ENCODE measurements around the gene TMEM184B.

Gene TMEM184B

GRCh38 chr22:38271927-38272372 is 860 bp downstream of the TMEM184B start:
- DNase-seq = no peak

- DNase-seq = no peak
Observed at GRCh38 chr22:38271101-38271500, 1.7 kb downstream of the TMEM184B start.

GRCh38 chr22:38270091-38270992 is 2.5 kb downstream of the TMEM184B start:
- no peak for DNase-seq

- DNase-seq = no peak
Observed at GRCh38 chr22:38269466-38269865, 3.3 kb downstream of the TMEM184B start.

GRCh38 chr22:38267086-38267485 is 5.7 kb downstream of the TMEM184B start:
- DNase-seq = no peak

GRCh38 chr22:38266120-38266519 is 6.7 kb downstream of the TMEM184B start:
- no peak for DNase-seq

- no peak for DNase-seq
Observed at GRCh38 chr22:38264322-38264843, 8.4 kb downstream of the TMEM184B start.

GRCh38 chr22:38262051-38262795 is 10.6 kb downstream of the TMEM184B start:
- no peak for DNase-seq

- no peak for DNase-seq
Observed at GRCh38 chr22:38260761-38261681, 11.8 kb downstream of the TMEM184B start.

- DNase-seq = no peak
Observed at GRCh38 chr22:38259370-38259769, 13.4 kb downstream of the TMEM184B start.

- no peak for DNase-seq
Observed at GRCh38 chr22:38258895-38259294, 13.9 kb downstream of the TMEM184B start.

GRCh38 chr22:38257650-38258250 is 15.1 kb downstream of the TMEM184B start:
- no peak for DNase-seq

GRCh38 chr22:38257181-38257580 is 15.6 kb downstream of the TMEM184B start:
- DNase-seq = no peak

- no peak for DNase-seq
Observed at GRCh38 chr22:38255697-38256096, 17.1 kb downstream of the TMEM184B start.

GRCh38 chr22:38251341-38251692 is 21.5 kb downstream of the TMEM184B start:
- no peak for DNase-seq

- no peak for DNase-seq
Observed at GRCh38 chr22:38250643-38251340, 22.0 kb downstream of the TMEM184B start.

- no peak for DNase-seq
Observed at GRCh38 chr22:38249803-38250642, 22.8 kb downstream of the TMEM184B start.

GRCh38 chr22:38249301-38249700 is 23.5 kb downstream of the TMEM184B start:
- DNase-seq = no peak

GRCh38 chr22:38248280-38248679 is 24.5 kb downstream of the TMEM184B start:
- no peak for DNase-seq

- no peak for DNase-seq
Observed at GRCh38 chr22:38247713-38248112, 25.1 kb downstream of the TMEM184B start.

- no peak for DNase-seq
Observed at GRCh38 chr22:38246692-38247091, 26.1 kb downstream of the TMEM184B start.

All from NCI-H1694 (cell line).